Panc1 (cell line): ENCODE data around the gene TPST2.
"Not testable (repeated sequence)": the region's sequence is repeated elsewhere in the genome, so short reads cannot be mapped to it uniquely, and the experiment has no call there.

Source experiments
- POLR2AphosphoS5 ChIP-seq: IDR thresholded peaks from 2 replicates; pipeline ENCODE4 v1.6.1; 2012; ENCODE audit warnings: mild to moderate bottlenecking, low read depth, low read length, moderate library complexity
- TF ChIP-seq, protein P1 (sequence below): fragments of 450-650 bp; IDR thresholded peaks from 2 replicates; pipeline ENCODE4 v1.5.1; 2017; ENCODE audit warnings: mild to moderate bottlenecking

DNA sequence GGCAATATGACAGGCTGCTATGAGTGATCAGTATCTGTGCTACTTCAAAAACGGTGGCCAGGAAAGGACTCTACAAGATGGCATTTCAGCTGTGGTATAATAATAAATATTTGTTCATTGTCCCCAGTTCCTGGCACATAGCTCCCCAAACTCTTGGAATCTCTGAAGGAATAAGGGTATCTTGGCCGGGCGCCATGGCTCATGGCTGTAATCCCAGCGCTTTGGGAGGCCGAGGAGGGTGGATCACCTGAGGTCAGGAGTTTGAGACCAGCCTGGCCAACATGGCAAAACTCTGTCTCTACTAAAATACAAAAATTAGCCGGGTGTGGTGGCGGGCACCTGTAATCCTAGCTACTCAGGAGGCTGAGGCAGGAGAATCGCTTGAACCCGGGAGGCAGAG, 61.4 kb downstream of the TPST2 start:
- TF ChIP-seq POLR2AphosphoS5: not testable (repeated sequence)
- TF ChIP-seq, protein P1, sequence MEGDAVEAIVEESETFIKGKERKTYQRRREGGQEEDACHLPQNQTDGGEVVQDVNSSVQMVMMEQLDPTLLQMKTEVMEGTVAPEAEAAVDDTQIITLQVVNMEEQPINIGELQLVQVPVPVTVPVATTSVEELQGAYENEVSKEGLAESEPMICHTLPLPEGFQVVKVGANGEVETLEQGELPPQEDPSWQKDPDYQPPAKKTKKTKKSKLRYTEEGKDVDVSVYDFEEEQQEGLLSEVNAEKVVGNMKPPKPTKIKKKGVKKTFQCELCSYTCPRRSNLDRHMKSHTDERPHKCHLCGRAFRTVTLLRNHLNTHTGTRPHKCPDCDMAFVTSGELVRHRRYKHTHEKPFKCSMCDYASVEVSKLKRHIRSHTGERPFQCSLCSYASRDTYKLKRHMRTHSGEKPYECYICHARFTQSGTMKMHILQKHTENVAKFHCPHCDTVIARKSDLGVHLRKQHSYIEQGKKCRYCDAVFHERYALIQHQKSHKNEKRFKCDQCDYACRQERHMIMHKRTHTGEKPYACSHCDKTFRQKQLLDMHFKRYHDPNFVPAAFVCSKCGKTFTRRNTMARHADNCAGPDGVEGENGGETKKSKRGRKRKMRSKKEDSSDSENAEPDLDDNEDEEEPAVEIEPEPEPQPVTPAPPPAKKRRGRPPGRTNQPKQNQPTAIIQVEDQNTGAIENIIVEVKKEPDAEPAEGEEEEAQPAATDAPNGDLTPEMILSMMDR: not testable (repeated sequence)
